HG02981 (cell line): Measurements from ENCODE around the gene TMX1.

Experiments used
- ATAC-seq: cut with Tn5 transposase; IDR thresholded peaks from one replicate; pipeline ENCODE4 v1.9.1; 2021; ENCODE audit warnings: mild to moderate bottlenecking, moderate library complexity; ENCODE audit not compliant: unreplicated experiment

Gene TMX1

DNA sequence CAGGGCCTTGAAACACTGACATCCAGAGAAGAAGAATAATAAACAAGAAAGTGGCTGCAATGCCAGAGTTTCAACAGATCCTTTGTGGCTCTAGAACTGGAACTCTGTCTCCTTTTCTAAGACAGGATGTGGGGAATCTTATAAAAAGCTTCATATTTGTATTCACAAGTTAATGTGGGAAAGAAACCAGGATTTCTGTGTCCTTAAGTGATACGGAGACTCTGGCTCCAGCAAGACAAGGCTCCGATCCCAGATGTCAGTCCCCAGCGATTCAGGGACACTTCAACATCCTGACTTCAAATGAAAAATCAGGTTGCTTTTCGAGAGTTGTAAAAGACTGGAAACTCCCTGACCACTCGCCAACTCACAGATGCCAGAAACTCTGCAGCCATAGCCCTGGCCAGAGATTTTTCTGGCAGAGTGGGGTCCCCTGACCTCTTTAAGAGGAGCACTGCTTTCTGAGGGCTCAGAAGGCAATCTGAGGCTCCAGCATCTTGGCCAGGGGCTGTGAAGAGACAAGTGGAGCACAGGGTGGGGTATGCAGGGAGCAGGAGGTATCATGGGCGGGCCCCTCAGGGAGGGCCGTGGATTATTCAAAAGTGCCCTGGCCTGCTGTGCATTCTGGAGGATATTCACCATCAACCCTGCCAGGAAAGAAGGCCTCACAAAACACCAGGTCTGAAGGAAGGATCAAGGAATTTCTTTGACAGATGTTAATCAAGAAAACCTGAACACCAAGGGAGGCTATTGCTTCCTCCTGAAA is 53.3 kb downstream of the TMX1 start:
- no peak for ATAC-seq

DNA sequence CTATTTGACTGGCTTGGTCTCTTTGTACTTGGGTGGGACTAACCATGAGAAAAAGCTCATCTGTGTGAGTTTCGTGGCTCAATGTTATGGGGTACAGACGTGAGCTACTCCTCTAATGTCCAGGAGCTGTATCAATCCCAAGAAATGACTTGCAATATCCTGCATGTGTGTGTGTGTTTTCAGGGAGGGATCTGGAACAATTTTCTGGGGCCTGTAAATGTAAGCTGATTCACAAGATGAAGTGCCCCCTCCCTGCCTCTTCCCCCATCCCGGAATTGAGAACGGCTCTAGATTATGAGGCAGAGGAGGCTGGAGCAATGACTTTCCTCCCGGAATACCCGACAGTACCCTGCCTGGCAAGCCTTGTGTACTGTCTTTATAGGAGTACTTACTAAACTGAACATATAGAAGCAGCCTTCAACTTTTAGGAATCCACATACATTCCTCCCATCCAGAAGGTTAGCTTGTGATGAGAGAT is 53.9 kb downstream of the TMX1 start:
- no peak for ATAC-seq

DNA sequence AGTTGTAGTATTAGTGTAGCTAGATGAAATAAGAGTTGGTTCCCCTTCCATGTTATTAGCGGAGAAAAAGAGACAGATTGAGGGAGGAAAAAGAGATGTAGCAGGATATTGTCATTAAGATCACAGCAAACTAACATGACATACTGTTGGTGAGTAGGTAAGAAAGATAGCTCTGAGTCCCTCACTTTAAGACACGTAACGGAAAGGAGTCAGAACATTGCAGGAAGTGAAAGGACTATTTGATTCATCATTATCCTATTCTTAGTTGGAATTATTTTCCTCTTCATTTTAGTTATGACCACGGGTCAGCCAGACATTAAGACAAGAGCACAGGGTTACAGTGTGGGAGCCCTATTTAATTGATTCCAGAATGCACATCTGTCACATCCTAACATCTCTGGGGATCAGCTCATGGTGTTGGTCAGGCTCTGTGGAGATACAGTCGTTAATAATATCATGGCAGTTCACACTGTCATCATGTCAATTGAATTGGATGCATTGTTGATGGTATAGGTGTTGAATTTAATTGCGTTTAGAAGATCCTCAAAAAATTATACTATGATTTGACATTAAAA is 55.0 kb downstream of the TMX1 start:
- ATAC-seq = no peak

DNA sequence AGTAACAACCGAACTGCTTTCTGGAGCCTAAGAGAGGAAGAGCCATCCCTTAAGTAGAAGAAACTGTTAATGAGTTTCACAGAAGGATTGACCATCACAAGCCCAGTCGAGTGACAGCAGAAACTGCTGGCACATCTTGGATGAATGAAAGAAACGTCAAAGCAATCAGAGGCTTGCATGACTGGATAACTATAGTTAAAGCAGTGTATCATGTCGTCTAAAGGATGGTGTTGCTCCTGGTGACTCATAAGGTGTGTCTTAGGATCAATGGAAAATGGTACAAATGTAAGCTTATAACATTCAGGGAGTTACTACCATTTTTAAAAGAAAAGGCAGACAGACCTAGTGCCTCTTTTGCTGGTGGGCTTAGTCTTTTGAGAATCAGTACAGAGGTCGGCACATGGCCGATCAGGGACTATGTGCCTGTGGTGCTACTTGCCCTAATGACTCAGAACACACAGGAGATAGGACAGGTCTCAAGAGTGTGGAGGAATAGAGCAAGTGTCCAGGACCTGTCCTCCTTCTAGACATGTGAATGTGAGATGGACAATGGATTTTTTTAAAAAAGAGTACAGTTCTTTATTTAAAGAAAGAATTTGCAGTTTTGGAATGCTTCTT is 55.7 kb downstream of the TMX1 start:
- no peak for ATAC-seq

DNA sequence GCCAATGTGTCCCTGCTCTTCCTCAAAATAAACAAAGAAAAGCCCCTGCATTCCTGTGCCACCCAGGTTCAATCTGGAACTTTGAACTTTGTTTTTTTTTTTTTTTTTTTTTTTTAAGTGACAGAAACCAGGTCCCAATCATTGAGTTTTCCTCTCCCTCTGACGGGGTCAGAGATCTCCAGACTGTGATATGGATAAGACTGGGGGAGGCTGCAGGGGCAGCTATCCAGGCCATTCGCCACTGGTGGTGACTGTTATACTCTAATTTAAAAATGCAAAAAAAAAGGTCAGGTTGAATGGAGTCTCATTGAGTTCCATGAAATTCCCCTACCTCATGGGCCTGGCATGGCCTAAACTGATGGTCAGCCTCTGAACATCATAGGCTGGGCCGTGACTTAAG is 57.0 kb downstream of the TMX1 start:
- no peak for ATAC-seq

DNA sequence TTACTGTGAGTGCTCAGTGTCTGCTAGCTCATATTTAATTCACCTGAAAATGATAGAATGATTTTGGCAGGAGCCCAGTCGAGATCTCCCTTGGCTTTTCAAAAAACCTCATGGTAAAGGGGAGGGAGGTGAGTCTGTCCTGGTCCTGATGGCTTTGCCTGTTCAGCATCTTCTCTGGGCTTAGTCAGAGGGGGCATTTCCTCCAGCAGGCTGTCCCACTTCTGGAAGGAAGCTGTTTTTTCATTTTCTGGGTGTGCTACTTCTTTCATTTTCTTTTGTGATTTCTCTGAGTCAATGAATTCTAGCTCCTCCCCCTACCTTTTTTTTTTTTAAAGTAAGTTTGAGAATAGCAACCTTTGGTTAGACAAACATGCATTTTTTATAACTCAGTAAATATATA is 58.8 kb downstream of the TMX1 start:
- ATAC-seq = no peak

DNA sequence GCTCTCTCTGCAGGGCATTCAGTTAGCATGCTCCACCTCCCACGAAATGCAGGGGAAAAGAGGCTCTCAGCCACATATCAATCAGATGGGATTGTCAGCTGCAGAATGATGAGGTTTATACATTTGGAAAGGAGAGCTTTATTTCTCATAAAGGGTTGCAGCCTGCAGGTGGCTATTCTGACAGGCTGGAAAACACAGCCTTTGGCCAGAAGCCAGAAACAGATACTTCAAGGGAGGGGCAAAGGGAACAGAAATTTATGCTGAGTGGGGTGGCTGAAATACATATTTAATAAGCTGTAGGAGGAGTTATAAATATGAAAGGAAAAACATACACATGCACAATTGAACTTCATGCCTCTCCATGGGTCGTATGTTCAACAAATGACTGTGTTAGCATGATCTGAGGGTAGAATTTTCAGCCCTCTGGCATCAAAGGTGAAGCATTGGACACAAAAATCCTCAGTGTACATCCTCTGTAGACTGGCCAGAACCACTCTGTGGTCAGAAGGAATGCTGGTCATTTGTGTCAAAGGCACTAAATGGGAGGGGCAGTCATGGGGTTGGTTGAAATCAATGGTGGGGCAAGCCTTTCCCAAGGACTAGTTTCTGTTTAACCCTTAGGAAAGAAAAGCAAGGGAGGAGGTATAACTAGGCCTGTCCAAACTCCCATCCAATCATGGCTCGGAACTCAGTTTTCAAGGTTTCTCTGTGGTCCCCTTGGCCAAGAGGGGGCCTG is 62.4 kb downstream of the TMX1 start:
- no peak for ATAC-seq

DNA sequence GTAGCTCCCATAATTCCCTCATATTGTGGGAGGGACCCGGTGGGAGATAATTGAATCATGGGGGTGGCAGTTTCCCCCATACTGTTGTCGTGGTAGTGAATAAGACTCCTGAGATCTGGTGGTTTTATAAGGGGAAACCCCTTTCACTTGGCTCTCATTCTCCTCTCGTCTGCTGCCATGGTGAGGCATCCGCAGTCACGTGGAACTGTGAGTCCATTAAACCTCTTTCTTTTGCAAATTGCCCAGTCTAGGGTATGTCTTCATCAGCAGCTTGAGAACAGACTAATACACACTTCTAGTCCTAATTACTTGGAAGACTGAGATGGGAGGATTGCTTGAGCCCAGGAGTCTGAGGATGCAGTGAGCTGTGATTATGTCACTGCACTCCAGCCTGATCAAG is 64.4 kb downstream of the TMX1 start:
- ATAC-seq = no peak

DNA sequence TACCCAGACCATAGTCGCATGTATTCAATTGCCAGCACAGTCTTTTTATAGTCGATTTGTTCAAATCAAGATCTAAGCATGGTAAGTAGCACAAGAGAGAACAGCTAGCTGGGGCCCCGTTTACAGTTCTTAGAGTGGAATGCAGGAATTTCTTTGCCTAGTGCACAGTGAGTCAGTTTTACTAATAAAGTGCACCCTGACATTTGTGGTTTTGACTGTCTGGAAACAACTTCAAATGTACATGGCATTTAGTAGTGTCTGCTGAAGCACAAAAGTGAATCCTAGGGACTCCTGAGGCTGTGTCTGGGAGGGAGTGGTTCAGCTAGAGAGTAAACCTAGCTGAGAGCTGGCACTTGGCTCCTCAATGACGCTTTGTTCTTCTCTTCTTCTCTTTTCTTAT is 64.9 kb downstream of the TMX1 start:
- ATAC-seq = no peak

DNA sequence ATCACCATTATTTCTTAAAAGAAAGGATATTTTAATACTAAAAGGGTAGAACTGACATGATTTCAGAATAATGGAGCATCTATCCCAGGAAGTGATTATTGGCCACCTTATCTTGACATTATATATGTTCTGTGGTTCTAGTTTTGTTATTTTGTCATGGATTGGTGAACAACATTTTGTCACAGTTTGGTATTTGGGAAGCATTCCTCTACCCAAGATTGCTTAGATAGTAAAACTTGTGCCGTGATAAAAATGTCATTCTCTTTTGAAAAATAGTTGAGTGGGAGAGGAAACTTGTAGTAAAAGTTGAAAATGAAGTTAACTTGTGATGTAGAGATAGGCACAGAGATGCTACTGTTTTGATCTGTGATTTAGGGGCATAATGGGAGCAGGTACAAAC is 65.7 kb downstream of the TMX1 start:
- ATAC-seq = no peak
